GM12873 (cell line): ENCODE results near the gene SLC4A2.

Experiments
- TF ChIP-seq, protein P1 (sequence below): IDR thresholded peaks from 2 replicates; pipeline ENCODE4 v1.5.1; 2012; ENCODE audit warnings: low read depth, mild to moderate bottlenecking, moderate library complexity, low read length, control low read depth; ENCODE audit not compliant: insufficient read depth; ENCODE audit errors: missing control alignments

The SLC4A2 gene

DNA sequence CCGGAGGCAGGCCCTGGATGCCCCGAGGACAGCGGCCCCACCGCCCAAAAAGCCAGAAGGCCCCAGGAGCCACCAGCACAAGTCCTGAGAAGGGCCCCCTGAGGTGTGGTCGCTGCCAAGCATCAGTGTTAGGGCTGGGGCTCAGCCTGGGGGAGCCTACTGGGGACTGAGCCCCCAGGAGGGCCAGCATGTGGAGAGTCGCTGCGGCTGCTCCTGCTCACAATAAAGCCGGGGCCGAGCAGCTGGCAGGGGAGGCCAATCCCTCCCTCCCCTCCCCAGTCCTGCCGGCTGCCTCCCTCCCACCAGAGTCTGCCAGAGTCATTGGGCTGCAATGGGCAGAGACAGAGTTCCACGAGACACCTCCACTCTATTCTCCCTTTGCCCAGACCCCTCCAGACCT is 14.1 kb upstream of the SLC4A2 start:
- TF ChIP-seq, protein P1, sequence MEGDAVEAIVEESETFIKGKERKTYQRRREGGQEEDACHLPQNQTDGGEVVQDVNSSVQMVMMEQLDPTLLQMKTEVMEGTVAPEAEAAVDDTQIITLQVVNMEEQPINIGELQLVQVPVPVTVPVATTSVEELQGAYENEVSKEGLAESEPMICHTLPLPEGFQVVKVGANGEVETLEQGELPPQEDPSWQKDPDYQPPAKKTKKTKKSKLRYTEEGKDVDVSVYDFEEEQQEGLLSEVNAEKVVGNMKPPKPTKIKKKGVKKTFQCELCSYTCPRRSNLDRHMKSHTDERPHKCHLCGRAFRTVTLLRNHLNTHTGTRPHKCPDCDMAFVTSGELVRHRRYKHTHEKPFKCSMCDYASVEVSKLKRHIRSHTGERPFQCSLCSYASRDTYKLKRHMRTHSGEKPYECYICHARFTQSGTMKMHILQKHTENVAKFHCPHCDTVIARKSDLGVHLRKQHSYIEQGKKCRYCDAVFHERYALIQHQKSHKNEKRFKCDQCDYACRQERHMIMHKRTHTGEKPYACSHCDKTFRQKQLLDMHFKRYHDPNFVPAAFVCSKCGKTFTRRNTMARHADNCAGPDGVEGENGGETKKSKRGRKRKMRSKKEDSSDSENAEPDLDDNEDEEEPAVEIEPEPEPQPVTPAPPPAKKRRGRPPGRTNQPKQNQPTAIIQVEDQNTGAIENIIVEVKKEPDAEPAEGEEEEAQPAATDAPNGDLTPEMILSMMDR: no peak

DNA sequence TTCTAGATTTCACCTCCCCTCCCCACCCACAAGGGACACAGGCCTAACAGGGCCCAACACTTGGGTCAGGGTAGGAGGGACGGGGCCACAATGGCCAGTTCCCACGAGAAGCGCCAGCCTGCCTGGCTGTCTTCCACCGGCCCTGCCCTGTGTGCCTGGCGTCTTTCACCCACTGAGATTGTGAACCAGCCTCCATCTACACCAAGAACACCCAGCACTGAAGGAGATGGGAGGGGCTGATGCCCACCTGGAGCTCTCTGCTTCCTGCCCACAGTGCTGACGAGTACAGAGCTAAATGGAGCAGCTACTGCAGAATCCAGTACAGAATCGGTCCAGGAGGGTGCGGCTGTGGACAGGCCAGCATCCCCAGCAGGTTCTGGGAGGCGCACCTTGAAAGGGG is 13.4 kb upstream of the SLC4A2 start:
- TF ChIP-seq, protein P1: no peak

DNA sequence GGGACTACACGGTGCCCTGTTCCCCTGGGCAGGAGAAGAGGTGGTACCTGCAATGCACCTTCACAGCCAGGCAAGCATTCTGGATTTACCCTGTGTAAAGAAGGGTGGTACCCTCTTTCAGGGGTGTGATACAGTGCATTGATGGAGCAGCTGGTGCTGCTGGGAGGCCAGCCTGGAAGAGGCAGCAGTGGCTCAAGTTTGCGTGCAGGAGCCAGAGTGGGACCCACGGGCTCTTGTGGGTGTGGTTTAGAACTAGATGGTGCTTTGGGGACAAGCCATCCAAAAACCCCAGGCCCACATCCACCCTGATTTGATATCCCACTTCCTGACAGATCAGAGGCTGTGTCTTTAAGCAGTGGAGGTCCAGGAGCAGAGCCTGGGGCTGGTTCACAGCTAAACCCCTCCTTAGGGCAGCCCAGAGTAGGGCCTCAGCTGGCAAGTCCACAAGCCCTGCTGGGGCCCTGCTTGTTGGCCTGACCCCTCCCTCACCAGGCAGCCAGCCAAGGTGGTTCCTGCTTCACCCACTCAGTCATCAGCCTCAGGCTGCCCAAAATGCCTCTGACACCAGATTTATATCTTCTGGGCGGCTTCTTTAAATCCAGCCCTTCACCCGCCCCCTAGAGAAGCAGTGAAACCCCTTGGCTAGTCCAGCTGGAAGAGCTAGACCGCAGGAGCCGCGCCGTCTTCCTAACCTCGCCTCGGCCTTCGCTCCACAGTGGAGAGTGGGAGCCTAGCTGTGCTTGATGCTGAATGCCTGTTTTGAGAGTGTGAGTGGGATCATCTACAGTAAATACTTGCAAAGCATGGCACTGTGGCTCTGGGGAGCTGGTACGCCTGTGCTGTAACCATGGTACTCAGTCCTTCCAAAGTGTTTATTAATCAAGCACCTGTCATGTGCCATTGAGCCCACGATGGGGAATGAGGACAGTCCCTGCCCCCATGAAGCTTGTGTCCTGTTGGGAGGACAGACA is 12.5 kb upstream of the SLC4A2 start:
- TF ChIP-seq, protein P1: no peak

- TF ChIP-seq, protein P1: no peak
Observed at GRCh38 chr7:151047976-151048815, 11.2 kb upstream of the SLC4A2 start, which contains the start of gene ASIC3. TSS of gene ASIC3 (plus strand) at chr7:151048531. CDS start at chr7:151048886, 355 bp downstream.

DNA sequence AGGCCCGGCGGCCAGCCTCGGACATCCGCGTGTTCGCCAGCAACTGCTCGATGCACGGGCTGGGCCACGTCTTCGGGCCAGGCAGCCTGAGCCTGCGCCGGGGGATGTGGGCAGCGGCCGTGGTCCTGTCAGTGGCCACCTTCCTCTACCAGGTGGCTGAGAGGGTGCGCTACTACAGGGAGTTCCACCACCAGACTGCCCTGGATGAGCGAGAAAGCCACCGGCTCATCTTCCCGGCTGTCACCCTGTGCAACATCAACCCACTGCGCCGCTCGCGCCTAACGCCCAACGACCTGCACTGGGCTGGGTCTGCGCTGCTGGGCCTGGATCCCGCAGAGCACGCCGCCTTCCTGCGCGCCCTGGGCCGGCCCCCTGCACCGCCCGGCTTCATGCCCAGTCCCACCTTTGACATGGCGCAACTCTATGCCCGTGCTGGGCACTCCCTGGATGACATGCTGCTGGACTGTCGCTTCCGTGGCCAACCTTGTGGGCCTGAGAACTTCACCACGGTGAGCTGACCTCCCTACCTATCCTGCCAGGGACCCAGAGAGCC is 10.4 kb upstream of the SLC4A2 start:
- TF ChIP-seq, protein P1: no peak

DNA sequence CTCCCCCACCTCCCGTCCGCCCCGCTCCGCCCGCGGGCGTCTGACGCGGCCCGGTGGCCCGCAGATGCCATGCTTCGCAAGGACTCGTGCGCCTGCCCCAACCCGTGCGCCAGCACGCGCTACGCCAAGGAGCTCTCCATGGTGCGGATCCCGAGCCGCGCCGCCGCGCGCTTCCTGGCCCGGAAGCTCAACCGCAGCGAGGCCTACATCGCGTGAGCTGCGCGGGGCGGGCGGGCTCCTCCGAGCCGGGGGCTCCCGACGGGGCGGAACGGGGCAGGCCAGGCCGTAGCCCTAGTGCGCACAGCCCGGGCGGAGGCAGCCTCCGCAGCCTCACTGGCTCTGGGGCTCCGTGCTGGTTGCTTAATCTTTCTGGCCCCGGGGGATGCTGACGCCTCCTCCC is 8.3 kb upstream of the SLC4A2 start:
- TF ChIP-seq, protein P1: no peak
